Keratinocyte (primary cell): ENCODE measurements around the gene CENPA. TPM values are rescaled to one million over a fixed set of nuclear protein-coding genes. Genes with fewer than 3 reads are reported as not detected.

Source experiments
- DNase-seq: peaks from one replicate; pipeline ENCODE4 v3.0.0-alpha.2; 2011; ENCODE audit warnings: low read depth, missing footprints, low spot score
- FAIRE-seq: peaks from 2 replicates; lab custom pipeline; 2011; peaks lifted over from hg19 to GRCh38; lab: Jason Lieb, UNC
- H2AFZ ChIP-seq: 2 replicates; pipeline ENCODE4 v1.6.0; 2012; ENCODE audit warnings: low read length, control low read depth, inconsistent platforms; ENCODE audit not compliant: control insufficient read depth
- H3K27ac ChIP-seq: 2 replicates; pipeline ENCODE4 v1.5.1; 2011; ENCODE audit warnings: low read length; ENCODE audit not compliant: control insufficient read depth, insufficient read depth
- H3K27me3 ChIP-seq: 3 replicates; pipeline ENCODE4 v1.6.0; 2011; ENCODE audit warnings: low read length; ENCODE audit not compliant: control insufficient read depth, insufficient read depth; ENCODE audit errors: extremely low read depth
- H3K36me3 ChIP-seq, 2 experiments: 2 replicates in 1 of 2; 3 replicates in 1 of 2; pipeline ENCODE4 v1.5.1; 2011; ENCODE audit warnings: low read length in 2 of 2, mild to moderate bottlenecking in 1 of 2; ENCODE audit not compliant: control insufficient read depth in 2 of 2, insufficient read depth in 2 of 2; ENCODE audit errors: extremely low read depth in 1 of 2
- H3K4me1 ChIP-seq: 3 replicates; pipeline ENCODE4 v1.5.1; 2011; ENCODE audit warnings: low read length; ENCODE audit not compliant: control insufficient read depth, insufficient read depth; ENCODE audit errors: extremely low read depth
- H3K4me2 ChIP-seq: 3 replicates; pipeline ENCODE4 v1.6.0; 2011; ENCODE audit warnings: low read depth, low read length; ENCODE audit not compliant: control insufficient read depth, insufficient read depth; ENCODE audit errors: extremely low read depth
- H3K4me3 ChIP-seq, 3 experiments: fragments of 200-600 bp in 1 of 3; sonication (generic) in 1 of 3; 2 replicates in 2 of 3; 3 replicates in 1 of 3; pipeline ENCODE4 v1.5.1; 2011 to 2016; ENCODE audit warnings: low read length in 3 of 3, mild to moderate bottlenecking in 3 of 3, control low read depth in 2 of 3, inconsistent platforms in 1 of 3, low read depth in 1 of 3, mixed read lengths in 1 of 3, mixed run types in 1 of 3, moderate library complexity in 1 of 3; ENCODE audit not compliant: control insufficient read depth in 2 of 3, insufficient read depth in 2 of 3; ENCODE audit errors: extremely low read depth in 1 of 3
- H3K79me2 ChIP-seq: 2 replicates; pipeline ENCODE4 v1.6.0; 2012; ENCODE audit warnings: low read length; ENCODE audit not compliant: control insufficient read depth, insufficient read depth
- H3K9ac ChIP-seq: 3 replicates; pipeline ENCODE4 v1.6.0; 2011; ENCODE audit warnings: low read length; ENCODE audit not compliant: control insufficient read depth, insufficient read depth; ENCODE audit errors: extremely low read depth
- H3K9me1 ChIP-seq: 3 replicates; pipeline ENCODE4 v1.6.0; 2011; ENCODE audit warnings: low read length; ENCODE audit not compliant: control insufficient read depth, insufficient read depth; ENCODE audit errors: extremely low read depth
- H3K9me3 ChIP-seq: 2 replicates; pipeline ENCODE4 v1.5.1; 2012; ENCODE audit warnings: low read depth, low read length; ENCODE audit not compliant: control insufficient read depth
- H4K20me1 ChIP-seq: 3 replicates; pipeline ENCODE4 v1.6.0; 2011; ENCODE audit warnings: low read length; ENCODE audit not compliant: control insufficient read depth, insufficient read depth; ENCODE audit errors: extremely low read depth
- EZH2 ChIP-seq: IDR thresholded peaks from one replicate; pipeline ENCODE4 v1.6.1; 2012; ENCODE audit warnings: inconsistent platforms, mild to moderate bottlenecking, low read length, moderate library complexity
- dilution Hi-C: fragments of 300-500 bp; cut with MboI; formaldehyde crosslinking; loops from one replicate; pipeline ENCODE4 v1.7.0; 2020; ENCODE audit warnings: low sequenced_read_pairs; ENCODE audit not compliant: extremely low pct_ligation_motif_present
- polyA plus RNA-seq, 5 experiments: library from polyadenylated mRNA; depleted of rRNA in 3 of 5; stranded (reverse) in 3 of 5; stranded (forward) in 1 of 5; unstranded in 1 of 5; fragments of >200 nt; gene quantifications; 1 replicate in 1 of 5; 2 replicates in 3 of 5; 3 replicates in 1 of 5; pipeline versions ENCODE4 v1.2.1 to v1.2.3, GENCODE V29; 2011 to 2012; ENCODE audit warnings: missing spikeins in 2 of 5, low read depth in 1 of 5, low replicate concordance in 1 of 5
- TF ChIP-seq, protein P1 (sequence below), 3 experiments: IDR thresholded peaks in 1 of 3; conservative IDR thresholded peaks in 1 of 3; optimal IDR thresholded peaks in 1 of 3; 2 replicates in 2 of 3; 3 replicates in 1 of 3; pipeline versions ENCODE3 to v1.5.1; 2011; ENCODE audit warnings: low read length in 3 of 3, mild to moderate bottlenecking in 3 of 3, moderate library complexity in 2 of 3, control low read depth in 1 of 3, inconsistent platforms in 1 of 3; ENCODE audit not compliant: insufficient read depth in 2 of 3; ENCODE audit errors: extremely low read depth in 1 of 3

CENPA gene
- polyA plus RNA-seq, 1 donor (not counting 4 experiments of a cell fraction or from before 2014, with no cell fraction given), result 12.4 TPM

DNA sequence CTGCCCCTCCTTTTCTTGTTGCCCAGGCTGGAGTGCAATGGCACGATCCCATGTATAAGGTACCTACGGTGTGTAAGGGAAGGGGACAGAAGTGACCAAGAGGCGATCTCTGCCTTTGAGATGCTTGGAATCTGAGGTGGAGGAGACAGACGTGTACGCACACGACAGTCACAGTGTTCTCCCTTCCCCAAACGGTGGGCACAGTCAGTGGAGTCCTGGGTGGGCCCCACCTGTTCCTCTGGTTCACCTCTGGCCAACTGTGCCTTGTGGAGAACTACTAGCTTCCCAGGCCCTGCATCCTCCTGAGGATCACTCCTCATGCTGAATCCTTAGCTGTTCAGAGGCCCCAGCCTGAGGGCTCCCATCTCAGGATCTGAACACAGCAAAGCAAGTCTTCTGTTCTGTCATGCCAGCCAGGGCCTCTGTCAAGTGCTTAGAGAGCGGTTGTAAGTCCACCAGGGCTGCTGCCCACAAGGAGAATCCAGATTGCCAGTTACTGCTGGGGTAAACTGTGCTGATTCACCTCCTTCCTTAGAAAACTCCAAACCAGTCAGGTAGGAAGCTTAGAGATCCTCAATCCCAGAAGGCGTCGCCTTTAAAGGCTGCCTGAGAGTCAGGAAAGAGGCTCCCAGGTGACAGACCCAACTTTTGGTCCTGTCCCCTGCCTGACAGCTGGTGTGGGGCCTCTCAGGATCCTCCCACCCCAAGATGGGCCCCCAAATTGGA is 20.2 kb upstream of the CENPA start:
- FAIRE-seq, result no peak
- no peak for DNase-seq
- H3K79me2 ChIP-seq, result peaks cover 57% of the 10 kb centered on the region
- H3K4me2 ChIP-seq, result peak overlapping the region; percentile 91
- peaks cover 48% of the 10 kb centered on the region for H3K4me1 ChIP-seq
- no peak for TF ChIP-seq EZH2
- TF ChIP-seq, protein P1, sequence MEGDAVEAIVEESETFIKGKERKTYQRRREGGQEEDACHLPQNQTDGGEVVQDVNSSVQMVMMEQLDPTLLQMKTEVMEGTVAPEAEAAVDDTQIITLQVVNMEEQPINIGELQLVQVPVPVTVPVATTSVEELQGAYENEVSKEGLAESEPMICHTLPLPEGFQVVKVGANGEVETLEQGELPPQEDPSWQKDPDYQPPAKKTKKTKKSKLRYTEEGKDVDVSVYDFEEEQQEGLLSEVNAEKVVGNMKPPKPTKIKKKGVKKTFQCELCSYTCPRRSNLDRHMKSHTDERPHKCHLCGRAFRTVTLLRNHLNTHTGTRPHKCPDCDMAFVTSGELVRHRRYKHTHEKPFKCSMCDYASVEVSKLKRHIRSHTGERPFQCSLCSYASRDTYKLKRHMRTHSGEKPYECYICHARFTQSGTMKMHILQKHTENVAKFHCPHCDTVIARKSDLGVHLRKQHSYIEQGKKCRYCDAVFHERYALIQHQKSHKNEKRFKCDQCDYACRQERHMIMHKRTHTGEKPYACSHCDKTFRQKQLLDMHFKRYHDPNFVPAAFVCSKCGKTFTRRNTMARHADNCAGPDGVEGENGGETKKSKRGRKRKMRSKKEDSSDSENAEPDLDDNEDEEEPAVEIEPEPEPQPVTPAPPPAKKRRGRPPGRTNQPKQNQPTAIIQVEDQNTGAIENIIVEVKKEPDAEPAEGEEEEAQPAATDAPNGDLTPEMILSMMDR (optimal IDR thresholded peaks at IDR 0.05 in 1 of 3, IDR thresholded peaks at IDR 0.05 in 1 of 3, conservative IDR thresholded peaks at IDR 0.05 in 1 of 3; ENCODE audit: extremely low read depth in 1 of 3, insufficient read depth in 2 of 3, low read length in 3 of 3), result no peak
- H2AFZ ChIP-seq, result no peak overlapping the region
- H3K27ac ChIP-seq, result peak overlapping the region; percentile 76
- H3K9me1 ChIP-seq, result peaks cover 4% of the 10 kb centered on the region
- peaks cover 2 to 6% of the 10 kb centered on the region in 2 experiments for H3K36me3 ChIP-seq
- no peaks in the 10 kb centered on the region for H3K9me3 ChIP-seq
- dilution Hi-C loops, result no loop called here
- H3K27me3 ChIP-seq, result no peaks in the 10 kb centered on the region
- H3K9ac ChIP-seq, result peak overlapping the region; percentile 95
- H3K4me3 ChIP-seq, result peak overlapping the region; percentile 82 to 90 (median 84)
- peaks cover 2% of the 10 kb centered on the region for H4K20me1 ChIP-seq

DNA sequence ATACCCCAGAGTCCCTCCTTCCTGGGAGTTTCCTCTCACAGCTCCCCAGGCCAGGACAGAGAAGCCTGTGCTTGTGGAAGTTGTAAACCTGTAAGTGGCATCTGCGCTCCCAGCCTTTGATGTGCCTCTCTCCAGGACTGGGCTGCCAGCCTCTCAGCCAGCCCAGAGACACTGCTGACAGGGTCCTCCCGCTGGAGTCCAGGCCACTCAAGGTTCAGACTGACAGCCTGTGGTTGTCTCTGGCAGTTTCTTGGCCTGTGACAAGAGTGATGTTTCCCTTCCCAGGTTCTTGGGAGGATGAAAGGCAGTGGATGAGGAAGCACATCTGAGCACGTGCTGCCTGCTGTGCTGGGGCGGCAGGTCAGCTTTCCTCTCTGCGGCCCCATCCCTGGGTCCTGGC is 18.7 kb upstream of the CENPA start:
- Histone ChIP-seq H2AFZ (no peak overlapping the region), H3K27me3 (no peaks in the 10 kb centered on the region), H3K9me3 (no peaks in the 10 kb centered on the region), H3K4me2 (peak overlapping the region; percentile 64), H3K4me1 (peaks cover 63% of the 10 kb centered on the region), H3K79me2 (peaks cover 67% of the 10 kb centered on the region), H3K27ac (peak overlapping the region; percentile 17), H3K36me3 (peaks cover 2 to 6% of the 10 kb centered on the region in 2 experiments), H4K20me1 (peaks cover 10% of the 10 kb centered on the region), H3K9ac (peak overlapping the region; percentile 34), H3K9me1 (peaks cover 7% of the 10 kb centered on the region), H3K4me3 (no peak overlapping the region)
- dilution Hi-C loops, result no loop called here
- TF ChIP-seq EZH2, result no peak
- TF ChIP-seq, protein P1 (optimal IDR thresholded peaks at IDR 0.05 in 1 of 3, IDR thresholded peaks at IDR 0.05 in 1 of 3, conservative IDR thresholded peaks at IDR 0.05 in 1 of 3; ENCODE audit: extremely low read depth in 1 of 3, insufficient read depth in 2 of 3, low read length in 3 of 3), result no peak
- FAIRE-seq (no peak), DNase-seq (no peak)
